Measurements from ENCODE around the gene RDH12.
A peak's percentile ranks its signal among the peaks of the same experiment; 100 is the strongest.

Gene RDH12

GRCh38 chr14:67665868-67666267 is 35.8 kb upstream of the RDH12 start:
- no peak overlapping the region for H2AFZ ChIP-seq (ENCODE audit: low read depth, low read length)
- H3K9me3 ChIP-seq (ENCODE audit: insufficient read depth, low read length) = no peaks in the 10 kb centered on the region
- H3K27me3 ChIP-seq (ENCODE audit: low read depth, low read length) = no peaks in the 10 kb centered on the region
- no peak overlapping the region for H3K9ac ChIP-seq (ENCODE audit: low read length)
- peaks cover 10% of the 10 kb centered on the region for H3K4me1 ChIP-seq (ENCODE audit: low read length)
- H4K20me1 ChIP-seq (ENCODE audit: insufficient read depth, low read length) = peaks cover 11% of the 10 kb centered on the region; the same call in 1 of the 2 replicates
- H3K4me2 ChIP-seq (ENCODE audit: low read length) = no peak overlapping the region
- H3K36me3 ChIP-seq (replicated peaks; ENCODE audit: low read depth, low read length) = no peaks in the 10 kb centered on the region
- no peak overlapping the region for H3K27ac ChIP-seq (ENCODE audit: low read length)
- TF ChIP-seq CTCF (IDR thresholded peaks at IDR 0.05; ENCODE audit: low read depth, low read length) (no peak), EZH2phosphoT487 (IDR thresholded peaks at IDR 0.05; ENCODE audit: low read depth) (no peak)
- H3K79me2 ChIP-seq (ENCODE audit: low read length) = peaks cover 18% of the 10 kb centered on the region
- no peak overlapping the region for H3K4me3 ChIP-seq (ENCODE audit: low read length)

DNA sequence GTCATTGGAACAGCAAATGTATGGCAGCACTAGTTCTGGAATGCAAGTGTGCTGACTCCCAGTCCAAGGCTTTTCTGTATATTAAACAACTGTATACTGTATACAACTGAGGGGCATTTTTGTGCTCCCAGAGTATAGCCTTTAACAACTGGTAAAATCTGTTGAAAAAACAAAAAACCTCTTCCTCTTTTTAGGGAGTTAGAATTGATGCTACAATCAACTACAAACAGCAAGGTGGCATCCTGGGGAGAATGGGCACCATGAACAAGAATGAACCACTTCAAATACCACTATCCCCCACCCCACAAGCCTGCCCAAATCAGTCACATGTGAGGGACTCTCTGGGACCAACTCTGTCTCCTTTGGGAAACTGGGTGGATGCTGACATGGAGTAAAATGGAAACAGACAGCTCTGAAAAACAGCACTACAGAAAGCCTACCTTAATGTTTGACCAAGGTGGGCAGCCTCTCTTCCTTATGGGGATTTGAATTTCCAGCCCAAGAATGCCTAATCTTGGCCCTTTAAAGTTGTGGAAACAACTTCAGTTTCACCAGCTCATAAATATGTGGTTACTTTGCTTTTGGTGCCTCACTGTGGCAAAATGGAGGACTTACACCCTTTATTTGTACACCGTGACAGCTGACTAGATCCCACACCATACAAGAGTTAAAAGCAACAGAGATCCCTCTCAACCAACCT is 34.8 kb upstream of the RDH12 start:
- H4K20me1 ChIP-seq (ENCODE audit: insufficient read depth, low read length) = peaks cover 11% of the 10 kb centered on the region; the same call in 1 of the 2 replicates

GRCh38 chr14:67668559-67668958 is 33.1 kb upstream of the RDH12 start:
- Histone ChIP-seq H3K9ac (ENCODE audit: low read length) (no peak overlapping the region), H3K9me3 (ENCODE audit: insufficient read depth, low read length) (no peaks in the 10 kb centered on the region), H3K4me2 (ENCODE audit: low read length) (no peak overlapping the region), H3K36me3 (replicated peaks; ENCODE audit: low read depth, low read length) (no peaks in the 10 kb centered on the region), H3K27ac (ENCODE audit: low read length) (no peak overlapping the region), H3K79me2 (ENCODE audit: low read length) (peaks cover 29% of the 10 kb centered on the region), H3K27me3 (ENCODE audit: low read depth, low read length) (no peaks in the 10 kb centered on the region), H3K4me1 (ENCODE audit: low read length) (peaks cover 13% of the 10 kb centered on the region), H2AFZ (ENCODE audit: low read depth, low read length) (no peak overlapping the region), H4K20me1 (ENCODE audit: insufficient read depth, low read length) (peaks cover 11% of the 10 kb centered on the region; the same call in 1 of the 2 replicates), H3K4me3 (ENCODE audit: low read length) (no peak overlapping the region)
- no peak for TF ChIP-seq EZH2phosphoT487 (IDR thresholded peaks at IDR 0.05; ENCODE audit: low read depth)
- TF ChIP-seq CTCF (IDR thresholded peaks at IDR 0.05; ENCODE audit: low read depth, low read length) = no peak

More for the DNA sequence above, 34.8 kb upstream of the RDH12 start:
- H3K27ac ChIP-seq (ENCODE audit: low read length) = no peak overlapping the region
- no peaks in the 10 kb centered on the region for H3K9me3 ChIP-seq (ENCODE audit: insufficient read depth, low read length)
- TF ChIP-seq CTCF (IDR thresholded peaks at IDR 0.05; ENCODE audit: low read depth, low read length) = peak; percentile 69
- TF ChIP-seq EZH2phosphoT487 (IDR thresholded peaks at IDR 0.05; ENCODE audit: low read depth) = no peak
- H3K9ac ChIP-seq (ENCODE audit: low read length) = no peak overlapping the region
- no peak overlapping the region for H3K4me3 ChIP-seq (ENCODE audit: low read length)
- peaks cover 18% of the 10 kb centered on the region for H3K79me2 ChIP-seq (ENCODE audit: low read length)
- H3K4me1 ChIP-seq (ENCODE audit: low read length) = peaks cover 10% of the 10 kb centered on the region
- no peak overlapping the region for H2AFZ ChIP-seq (ENCODE audit: low read depth, low read length)
- no peak overlapping the region for H3K4me2 ChIP-seq (ENCODE audit: low read length)
- H3K27me3 ChIP-seq (ENCODE audit: low read depth, low read length) = no peaks in the 10 kb centered on the region
- H3K36me3 ChIP-seq (replicated peaks; ENCODE audit: low read depth, low read length) = no peaks in the 10 kb centered on the region

GRCh38 chr14:67673451-67673850 is 28.2 kb upstream of the RDH12 start:
- H3K9ac ChIP-seq (ENCODE audit: low read length) = peak overlapping the region; percentile 78
- peak overlapping the region; percentile 89 for H3K4me2 ChIP-seq (ENCODE audit: low read length)
- H3K4me3 ChIP-seq (ENCODE audit: low read length) = peak overlapping the region; percentile 97
- TF ChIP-seq CTCF (IDR thresholded peaks at IDR 0.05; ENCODE audit: low read depth, low read length) (no peak), EZH2phosphoT487 (IDR thresholded peaks at IDR 0.05; ENCODE audit: low read depth) (no peak)
- no peaks in the 10 kb centered on the region for H3K9me3 ChIP-seq (ENCODE audit: insufficient read depth, low read length)
- no peaks in the 10 kb centered on the region for H3K27me3 ChIP-seq (ENCODE audit: low read depth, low read length)
- H2AFZ ChIP-seq (ENCODE audit: low read depth, low read length) = no peak overlapping the region
- peaks cover 17% of the 10 kb centered on the region for H3K4me1 ChIP-seq (ENCODE audit: low read length)
- peaks cover 4% of the 10 kb centered on the region; the same call in 1 of the 2 replicates for H4K20me1 ChIP-seq (ENCODE audit: insufficient read depth, low read length)
- H3K27ac ChIP-seq (ENCODE audit: low read length) = no peak overlapping the region
- peaks cover 14% of the 10 kb centered on the region for H3K36me3 ChIP-seq (replicated peaks; ENCODE audit: low read depth, low read length)
- H3K79me2 ChIP-seq (ENCODE audit: low read length) = peaks cover 19% of the 10 kb centered on the region

All from OCI-LY3 (cell line).